ENCODE measurements around the gene PCNT.
"Not testable (repeated sequence)": the region's sequence is repeated elsewhere in the genome, so short reads cannot be mapped to it uniquely, and the experiment has no call there.

PCNT gene

GRCh38 chr21:46388896-46389295 is 64.9 kb downstream of the PCNT start:
- DNase-seq, result no peak

GRCh38 chr21:46390603-46391545 is 66.9 kb downstream of the PCNT start:
- no peak for DNase-seq

GRCh38 chr21:46391773-46392172 is 67.8 kb downstream of the PCNT start:
- no peak for DNase-seq

- no peak for DNase-seq
Observed at GRCh38 chr21:46392921-46393320, 69.0 kb downstream of the PCNT start.

GRCh38 chr21:46393451-46393940 is 69.5 kb downstream of the PCNT start:
- no peak for DNase-seq

GRCh38 chr21:46393941-46394594 is 70.1 kb downstream of the PCNT start:
- no peak for DNase-seq

GRCh38 chr21:46394595-46395104 is 70.7 kb downstream of the PCNT start:
- no peak for DNase-seq

GRCh38 chr21:46397211-46397905 is 73.4 kb downstream of the PCNT start:
- DNase-seq, result no peak

- no peak for DNase-seq
Observed at GRCh38 chr21:46397993-46398392, 74.0 kb downstream of the PCNT start.

- no peak for DNase-seq
Observed at GRCh38 chr21:46399129-46399528, 75.2 kb downstream of the PCNT start.

- no peak for DNase-seq
Observed at GRCh38 chr21:46399686-46400085, 75.7 kb downstream of the PCNT start.

GRCh38 chr21:46401186-46401910 is 77.4 kb downstream of the PCNT start:
- DNase-seq, result no peak

- peak; percentile 54 for DNase-seq
Observed at GRCh38 chr21:46402421-46402820, 78.5 kb downstream of the PCNT start.

GRCh38 chr21:46403234-46403811 is 79.4 kb downstream of the PCNT start:
- DNase-seq, result not testable (repeated sequence)

- DNase-seq, result no peak
Observed at GRCh38 chr21:46404306-46404705, 80.3 kb downstream of the PCNT start.

- DNase-seq, result no peak
Observed at GRCh38 chr21:46406001-46406400, 82.0 kb downstream of the PCNT start.

- DNase-seq, result no peak
Observed at GRCh38 chr21:46409641-46410406, 85.9 kb downstream of the PCNT start.

GRCh38 chr21:46410516-46410915 is 86.6 kb downstream of the PCNT start:
- no peak for DNase-seq

- DNase-seq, result no peak
Observed at GRCh38 chr21:46411236-46411635, 87.3 kb downstream of the PCNT start.

GRCh38 chr21:46411691-46412090 is 87.7 kb downstream of the PCNT start:
- no peak for DNase-seq

Measured in islet precursor cell (in vitro differentiated cells).